Esophagus muscularis mucosa (tissue), 4 donors: Measurements from ENCODE around the gene OGFRL1. TPM values are rescaled to one million over a fixed set of nuclear protein-coding genes. Genes with fewer than 3 reads are reported as not detected.
A peak's percentile ranks its signal among the peaks of the same experiment; 100 is the strongest.

Source experiments
- DNase-seq: peaks from one replicate; pipeline ENCODE4 v3.0.0-alpha.2; 2017; ENCODE audit errors: extremely low spot score
- H3K27ac ChIP-seq, 4 donors: fragments of 200-600 bp; sonication (generic); replicated peaks in 1 of 4; 1 replicate in 3 of 4; 2 replicates in 1 of 4; pipeline ENCODE4 v1.5.1; 2016 to 2019; ENCODE audit warnings: mild to moderate bottlenecking in 1 of 4
- H3K27me3 ChIP-seq, 4 donors: fragments of 200-600 bp; sonication (generic); one replicate each; pipeline versions ENCODE4 v1.5.1 to v1.6.0; 2016 to 2019
- H3K36me3 ChIP-seq, 4 donors: fragments of 200-600 bp; sonication (generic); one replicate each; pipeline ENCODE4 v1.5.1; 2016 to 2019
- H3K4me1 ChIP-seq, 4 donors: fragments of 200-600 bp; sonication (generic); one replicate each; pipeline ENCODE4 v1.5.1; 2016 to 2019
- H3K4me3 ChIP-seq, 4 donors: fragments of 200-600 bp; sonication (generic); 1 replicate in 2 of 4; 2 replicates in 2 of 4; pipeline ENCODE4 v1.5.1; 2016 to 2019; ENCODE audit warnings: mild to moderate bottlenecking in 4 of 4, moderate library complexity in 1 of 4
- H3K9me3 ChIP-seq, 4 donors: fragments of 200-600 bp; sonication (generic); 1 replicate in 3 of 4; 2 replicates in 1 of 4; pipeline ENCODE4 v1.5.1; 2016 to 2019
- EP300 ChIP-seq: sonication (generic); formaldehyde crosslinking; IDR thresholded peaks from one replicate; pipeline ENCODE4 v1.6.1; 2017; ENCODE audit warnings: antibody characterized with exemption
- POLR2A ChIP-seq: fragments of 450-650 bp; IDR thresholded peaks from one replicate; pipeline ENCODE4 v1.6.1; 2017; ENCODE audit warnings: antibody characterized with exemption, moderate library complexity, mild to moderate bottlenecking, low read depth
- POLR2AphosphoS5 ChIP-seq, 2 donors: sonication (generic); formaldehyde crosslinking; IDR thresholded peaks; one replicate each; pipeline ENCODE4 v1.6.1; 2017; ENCODE audit warnings: antibody characterized with exemption in 2 of 2
- WGBS: methylation state at CpG from one replicate; pipeline ENCODE4 v1.1.5; 2018; 5-methylcytosine and 5-hydroxymethylcytosine counted together
- intact Hi-C: fragments of 100-400 bp; cut with DNase I; formaldehyde crosslinking; loops from one replicate; pipeline ENCODE4 v1.15.1; 2023
- total RNA-seq, 4 donors: library from RNA; depleted of rRNA; stranded (reverse); fragments of >200 nt; gene quantifications; one replicate each; pipeline versions ENCODE4 v1.1.0 to v1.2.1, GENCODE V29; 2016
- TF ChIP-seq, protein P1 (sequence below), 3 experiments: fragments of 200-600 bp in 2 of 3; fragments of 450-650 bp in 1 of 3; sonication (generic) in 2 of 3; IDR thresholded peaks; one replicate each; pipeline ENCODE4 v1.5.1; 2017 to 2019; ENCODE audit warnings: antibody characterized with exemption in 3 of 3, mild to moderate bottlenecking in 2 of 3, moderate library complexity in 1 of 3

Gene OGFRL1
- total RNA-seq, 4 donors from 2014 or later: 29.2 to 48.2 (median 40.8) TPM

DNA sequence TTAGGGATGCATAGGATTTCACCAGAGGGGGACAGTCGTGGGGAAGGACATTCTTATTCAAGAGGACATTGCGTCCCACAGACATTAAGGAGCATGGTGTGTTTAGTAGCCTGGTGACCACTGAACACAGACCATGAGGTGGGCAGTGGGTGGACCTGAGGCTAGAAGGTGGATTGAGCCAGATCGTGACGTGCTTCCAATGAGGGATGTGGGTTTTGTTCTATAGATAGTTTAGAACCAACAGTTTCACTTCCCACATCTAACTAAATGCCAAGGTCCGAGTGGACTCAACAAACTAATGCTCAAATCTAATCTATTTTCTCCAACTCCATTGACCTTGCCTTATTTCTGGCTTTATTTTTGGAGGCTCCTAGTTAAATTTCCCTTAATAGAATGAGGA is 58.5 kb downstream of the OGFRL1 start:
- H3K4me1 ChIP-seq: peaks cover 24 to 29% (median 27%) of the 10 kb centered on the region in 4 donors
- H3K27me3 ChIP-seq: no peaks in the 10 kb centered on the region
- no peaks in the 10 kb centered on the region for H3K9me3 ChIP-seq
- DNase-seq: no peak
- TF ChIP-seq POLR2A: no peak
- 78% methylated on average over 5 of the region's 5 CpGs for whole genome bisulfite sequencing
- intact Hi-C loops: no loop called here
- H3K36me3 ChIP-seq: no peaks in the 10 kb centered on the region
- H3K4me3 ChIP-seq: no peak overlapping the region
- no peak overlapping the region for H3K27ac ChIP-seq

DNA sequence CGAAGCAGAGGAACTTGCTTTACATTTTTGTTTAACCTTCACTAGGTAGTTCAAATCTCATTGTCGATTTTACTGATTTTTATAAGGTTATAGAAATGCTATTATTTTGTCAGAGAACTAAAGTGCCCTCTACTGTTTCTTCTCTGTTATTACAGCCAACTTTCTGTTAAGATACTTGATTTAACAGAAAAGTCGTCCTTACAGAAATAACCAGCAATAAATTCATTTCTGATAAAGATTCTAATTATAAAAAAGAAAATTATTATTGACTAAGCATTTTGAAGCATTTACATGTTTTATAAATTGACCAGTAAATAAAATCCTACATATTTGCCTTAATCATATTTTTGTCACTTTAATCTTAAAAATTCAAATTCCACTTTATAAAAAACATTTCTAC is 60.8 kb downstream of the OGFRL1 start:
- Histone ChIP-seq H3K4me3 (no peak overlapping the region), H3K9me3 (no peaks in the 10 kb centered on the region), H3K27ac (peak overlapping the region; percentile 3 to 79 (median 67)), H3K36me3 (no peaks in the 10 kb centered on the region), H3K27me3 (no peaks in the 10 kb centered on the region), H3K4me1 (peaks cover 20 to 26% (median 22%) of the 10 kb centered on the region in 4 donors)
- no peak for DNase-seq
- 35% methylated on average over 3 of the region's 3 CpGs for WGBS
- no peak for TF ChIP-seq POLR2A
- TF ChIP-seq POLR2AphosphoS5 (IDR thresholded peaks at IDR 0.05): no peak
- TF ChIP-seq, protein P1, sequence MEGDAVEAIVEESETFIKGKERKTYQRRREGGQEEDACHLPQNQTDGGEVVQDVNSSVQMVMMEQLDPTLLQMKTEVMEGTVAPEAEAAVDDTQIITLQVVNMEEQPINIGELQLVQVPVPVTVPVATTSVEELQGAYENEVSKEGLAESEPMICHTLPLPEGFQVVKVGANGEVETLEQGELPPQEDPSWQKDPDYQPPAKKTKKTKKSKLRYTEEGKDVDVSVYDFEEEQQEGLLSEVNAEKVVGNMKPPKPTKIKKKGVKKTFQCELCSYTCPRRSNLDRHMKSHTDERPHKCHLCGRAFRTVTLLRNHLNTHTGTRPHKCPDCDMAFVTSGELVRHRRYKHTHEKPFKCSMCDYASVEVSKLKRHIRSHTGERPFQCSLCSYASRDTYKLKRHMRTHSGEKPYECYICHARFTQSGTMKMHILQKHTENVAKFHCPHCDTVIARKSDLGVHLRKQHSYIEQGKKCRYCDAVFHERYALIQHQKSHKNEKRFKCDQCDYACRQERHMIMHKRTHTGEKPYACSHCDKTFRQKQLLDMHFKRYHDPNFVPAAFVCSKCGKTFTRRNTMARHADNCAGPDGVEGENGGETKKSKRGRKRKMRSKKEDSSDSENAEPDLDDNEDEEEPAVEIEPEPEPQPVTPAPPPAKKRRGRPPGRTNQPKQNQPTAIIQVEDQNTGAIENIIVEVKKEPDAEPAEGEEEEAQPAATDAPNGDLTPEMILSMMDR (IDR thresholded peaks at IDR 0.05): peak; percentile 64 to 78 (median 69)
- no peak for TF ChIP-seq EP300
- intact Hi-C loops: loop anchor here (2.0 kb wide), 1 partner anchor 159 kb away; no protein-coding TSS in a partner anchor

DNA sequence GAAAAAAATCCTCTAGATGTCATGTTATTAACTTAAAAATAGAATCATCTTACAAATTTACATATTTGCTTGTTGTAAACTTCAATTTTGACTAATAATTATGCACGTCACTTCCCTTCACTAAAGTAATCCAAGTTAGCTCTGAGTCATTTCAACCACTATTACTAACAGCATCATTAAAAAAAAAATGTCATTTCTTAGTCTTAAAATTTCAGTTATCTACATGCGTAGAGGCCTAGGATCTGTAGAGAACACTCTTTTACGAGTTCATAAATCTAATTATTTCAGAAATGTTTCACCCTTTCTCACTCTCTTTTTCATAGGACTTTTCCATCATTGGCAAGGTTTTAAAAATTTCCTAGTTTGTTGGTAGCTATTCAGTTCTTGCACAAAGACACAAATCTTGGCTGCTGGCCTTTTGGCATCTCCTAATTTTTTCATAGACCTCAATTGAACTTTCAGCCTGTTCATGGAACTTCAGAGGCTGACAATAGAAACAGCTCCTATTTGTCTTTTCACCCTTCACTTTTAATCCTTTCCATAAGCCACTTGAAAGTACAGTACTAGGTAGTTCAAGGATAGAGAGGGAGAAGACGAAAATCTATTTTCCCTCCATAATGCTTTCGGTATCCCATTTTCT is 61.5 kb downstream of the OGFRL1 start:
- Histone ChIP-seq H3K4me1 (peaks cover 20 to 26% (median 22%) of the 10 kb centered on the region in 4 donors), H3K36me3 (no peaks in the 10 kb centered on the region), H3K27ac (peak overlapping the region; percentile 50 to 79 (median 67)), H3K4me3 (no peak overlapping the region), H3K9me3 (no peaks in the 10 kb centered on the region), H3K27me3 (no peaks in the 10 kb centered on the region)
- TF ChIP-seq POLR2A: no peak
- TF ChIP-seq POLR2AphosphoS5 (IDR thresholded peaks at IDR 0.05): peak in 1 of 2 donors; percentile 22
- TF ChIP-seq, protein P1 (IDR thresholded peaks at IDR 0.05): no peak
- TF ChIP-seq EP300: no peak
- intact Hi-C loops: loop anchor here (2.0 kb wide), 1 partner anchor 159 kb away; no protein-coding TSS in a partner anchor
- DNase-seq: no peak
- 35% methylated on average over 5 of the region's 5 CpGs for WGBS

DNA sequence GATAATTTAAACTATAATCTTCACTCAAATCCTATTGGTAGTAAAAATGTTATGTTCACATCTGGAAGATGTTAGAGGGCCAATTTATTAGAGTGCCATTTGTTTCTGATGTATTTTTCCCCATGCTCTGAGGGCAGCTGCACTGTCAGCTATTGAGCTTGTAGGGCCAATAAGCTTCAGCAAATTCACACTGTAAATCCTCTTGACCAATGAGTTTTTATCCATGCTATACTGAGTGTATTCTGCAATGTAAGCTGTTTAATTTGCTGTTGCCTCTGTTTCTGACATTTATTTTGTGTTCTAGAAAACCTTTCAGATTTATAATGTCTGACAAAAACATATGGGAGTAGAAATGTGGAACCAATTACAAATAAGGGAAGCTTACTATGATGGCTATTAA is 62.6 kb downstream of the OGFRL1 start:
- Histone ChIP-seq H3K9me3 (peaks cover 0 to 3% (median 0%) of the 10 kb centered on the region in 4 donors), H3K4me1 (peaks cover 20 to 26% (median 22%) of the 10 kb centered on the region in 4 donors), H3K27ac (peak overlapping the region; percentile 50 to 79 (median 67)), H3K36me3 (no peaks in the 10 kb centered on the region), H3K4me3 (no peak overlapping the region), H3K27me3 (no peaks in the 10 kb centered on the region)
- no peak for DNase-seq
- TF ChIP-seq POLR2AphosphoS5 (IDR thresholded peaks at IDR 0.05) (no peak), POLR2A (no peak), EP300 (no peak)
- TF ChIP-seq, protein P1 (IDR thresholded peaks at IDR 0.05): no peak
- intact Hi-C loops: no loop called here
